BE2C (cell line): ENCODE results near the gene EDIL3.
"Not testable (repeated sequence)": the region's sequence is repeated elsewhere in the genome, so short reads cannot be mapped to it uniquely, and the experiment has no call there.

ENCODE experiments used
- DNase-seq: peaks from one replicate; pipeline ENCODE4 v3.0.0-alpha.2; 2020
- H3K27me3 ChIP-seq: fragments of 250-450 bp; sonication (Bioruptor Pico); 2 replicates; pipeline ENCODE4 v1.5.1; 2020; ENCODE audit warnings: mild to moderate bottlenecking
- H3K36me3 ChIP-seq: fragments of 250-450 bp; sonication (Bioruptor Pico); 2 replicates; pipeline ENCODE4 v1.5.1; 2020; ENCODE audit warnings: mild to moderate bottlenecking
- H3K4me1 ChIP-seq: fragments of 250-450 bp; sonication (Bioruptor Pico); 2 replicates; pipeline ENCODE4 v1.5.1; 2020
- H3K4me3 ChIP-seq: 2 replicates; pipeline ENCODE4 v1.5.1; 2011; ENCODE audit warnings: low read depth, low read length
- H3K9me3 ChIP-seq: fragments of 250-450 bp; sonication (Bioruptor Pico); 2 replicates; pipeline ENCODE4 v1.5.1; 2020
- TF ChIP-seq, protein P1 (sequence below): IDR thresholded peaks from 2 replicates; pipeline ENCODE4 v1.5.1; 2012; ENCODE audit warnings: mild to moderate bottlenecking, low read depth, low read length

The EDIL3 gene

DNA sequence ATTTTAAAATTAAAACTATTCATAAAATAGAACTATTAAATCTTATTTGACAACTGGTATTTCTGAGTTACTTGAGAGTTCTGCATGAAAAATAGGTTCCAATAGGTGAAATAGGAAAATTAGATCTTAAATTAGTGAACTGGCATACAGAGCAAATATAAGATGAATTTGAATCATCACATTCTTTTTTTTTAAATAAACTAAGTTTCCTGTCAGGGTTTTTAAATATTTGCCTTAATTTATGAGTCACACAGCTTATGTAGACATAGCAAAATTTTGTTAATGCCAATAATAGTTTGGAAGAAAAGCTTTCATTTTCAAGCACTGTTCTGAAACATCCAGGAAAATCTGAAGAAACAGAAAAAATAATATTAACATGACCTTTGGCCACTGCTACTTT is 352.4 kb downstream of the EDIL3 start:
- Histone ChIP-seq H3K27me3 (no peaks in the 10 kb centered on the region), H3K36me3 (no peaks in the 10 kb centered on the region), H3K9me3 (no peaks in the 10 kb centered on the region), H3K4me3 (no peak overlapping the region), H3K4me1 (no peaks in the 10 kb centered on the region)
- DNase-seq, result no peak
- TF ChIP-seq, protein P1, sequence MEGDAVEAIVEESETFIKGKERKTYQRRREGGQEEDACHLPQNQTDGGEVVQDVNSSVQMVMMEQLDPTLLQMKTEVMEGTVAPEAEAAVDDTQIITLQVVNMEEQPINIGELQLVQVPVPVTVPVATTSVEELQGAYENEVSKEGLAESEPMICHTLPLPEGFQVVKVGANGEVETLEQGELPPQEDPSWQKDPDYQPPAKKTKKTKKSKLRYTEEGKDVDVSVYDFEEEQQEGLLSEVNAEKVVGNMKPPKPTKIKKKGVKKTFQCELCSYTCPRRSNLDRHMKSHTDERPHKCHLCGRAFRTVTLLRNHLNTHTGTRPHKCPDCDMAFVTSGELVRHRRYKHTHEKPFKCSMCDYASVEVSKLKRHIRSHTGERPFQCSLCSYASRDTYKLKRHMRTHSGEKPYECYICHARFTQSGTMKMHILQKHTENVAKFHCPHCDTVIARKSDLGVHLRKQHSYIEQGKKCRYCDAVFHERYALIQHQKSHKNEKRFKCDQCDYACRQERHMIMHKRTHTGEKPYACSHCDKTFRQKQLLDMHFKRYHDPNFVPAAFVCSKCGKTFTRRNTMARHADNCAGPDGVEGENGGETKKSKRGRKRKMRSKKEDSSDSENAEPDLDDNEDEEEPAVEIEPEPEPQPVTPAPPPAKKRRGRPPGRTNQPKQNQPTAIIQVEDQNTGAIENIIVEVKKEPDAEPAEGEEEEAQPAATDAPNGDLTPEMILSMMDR, result no peak

DNA sequence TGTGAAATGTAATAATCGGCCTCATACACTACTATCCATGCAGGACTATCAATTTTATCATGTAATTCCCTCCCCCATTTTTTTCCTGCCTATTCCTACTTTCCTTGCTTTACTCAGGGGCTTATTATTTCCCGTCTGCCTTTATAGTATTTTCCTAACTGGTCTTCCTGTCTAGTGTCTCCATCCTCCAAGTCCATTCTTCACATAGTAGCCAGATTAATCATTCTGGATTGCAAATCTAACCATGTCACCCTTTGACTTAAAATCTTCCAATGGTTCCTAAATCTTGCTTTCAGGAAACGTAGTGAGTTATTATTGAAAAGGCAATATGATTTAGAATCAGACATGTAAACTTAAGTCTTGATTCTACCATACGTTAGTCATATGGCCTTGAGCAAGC is 356.6 kb downstream of the EDIL3 start:
- no peaks in the 10 kb centered on the region for H3K9me3 ChIP-seq
- H3K4me1 ChIP-seq, result peaks cover 18% of the 10 kb centered on the region
- H3K27me3 ChIP-seq, result no peaks in the 10 kb centered on the region
- H3K4me3 ChIP-seq, result no peak overlapping the region
- DNase-seq, result no peak
- TF ChIP-seq, protein P1, result no peak
- no peaks in the 10 kb centered on the region for H3K36me3 ChIP-seq

DNA sequence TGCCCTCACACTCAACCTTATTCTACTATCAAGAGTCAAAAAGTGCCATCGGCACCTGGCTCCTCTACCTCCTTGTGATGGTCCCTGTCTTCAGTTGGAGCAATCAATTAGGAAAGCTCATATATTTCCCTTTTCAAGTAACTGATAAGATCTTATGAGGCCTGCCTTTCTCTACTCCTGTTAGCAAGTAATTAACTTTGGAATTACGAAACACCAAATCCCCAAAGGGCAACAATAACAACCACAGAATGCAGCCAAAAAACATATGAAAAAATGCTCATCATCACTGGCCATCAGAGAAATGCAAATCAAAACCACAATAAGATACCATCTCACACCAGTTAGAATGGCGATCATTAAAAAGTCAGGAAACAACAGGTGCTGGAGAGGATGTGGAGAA is 366.2 kb downstream of the EDIL3 start:
- H3K4me3 ChIP-seq, H3K27me3 ChIP-seq, H3K36me3 ChIP-seq, DNase-seq, H3K9me3 ChIP-seq: not testable (repeated sequence)
- H3K4me1 ChIP-seq, result peaks cover 11% of the 10 kb centered on the region

DNA sequence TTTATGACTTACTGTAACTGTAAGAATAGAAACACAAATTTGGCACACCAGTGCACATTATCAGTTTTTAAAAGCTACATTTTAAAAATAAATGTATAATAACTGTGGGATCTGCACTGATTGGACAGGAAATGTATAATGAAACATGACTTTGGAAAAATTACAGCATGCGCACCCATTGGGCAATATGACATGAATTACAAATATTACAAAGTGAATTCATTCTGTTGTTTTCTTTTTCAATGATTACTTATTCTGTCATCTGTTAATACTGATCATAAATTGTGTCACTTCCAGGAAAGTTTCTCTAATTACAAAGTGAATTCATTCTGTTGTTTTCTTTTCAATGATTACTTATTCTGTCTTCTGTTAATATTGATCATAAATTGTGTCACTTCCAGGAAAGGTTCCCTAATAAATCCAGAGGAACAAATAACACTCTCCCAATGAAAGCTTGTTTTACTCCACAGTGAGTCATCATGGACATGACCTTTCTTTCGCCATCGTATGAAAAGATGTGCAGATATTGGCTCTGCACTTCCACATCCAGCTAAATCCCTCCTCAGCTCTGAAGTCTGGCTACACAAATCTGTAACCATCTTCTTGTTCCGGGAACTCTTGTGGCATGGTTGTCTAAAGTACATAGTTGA is 367.0 kb downstream of the EDIL3 start:
- H3K4me3 ChIP-seq, result no peak overlapping the region
- no peak for DNase-seq

DNA sequence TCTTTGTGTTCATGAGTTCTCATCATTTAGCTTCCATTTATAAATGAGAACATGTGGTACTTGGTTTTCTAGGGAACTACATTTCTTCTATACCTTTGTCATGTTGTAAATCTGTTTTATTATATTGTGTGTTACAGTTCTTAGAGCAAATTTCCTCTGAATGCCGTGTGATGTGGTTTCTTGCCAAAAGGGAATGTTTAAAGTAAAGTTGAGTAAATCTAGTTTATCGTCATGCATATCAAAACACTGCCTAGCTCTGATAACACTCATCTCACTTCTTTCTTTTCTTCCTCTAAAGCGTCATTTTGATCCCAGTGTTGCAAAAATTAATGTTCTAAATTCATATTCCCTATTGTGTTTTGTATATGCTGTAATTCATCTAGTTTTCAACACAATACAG is 368.6 kb downstream of the EDIL3 start:
- Histone ChIP-seq H3K4me1 (no peaks in the 10 kb centered on the region; the same call in 1 of the 2 replicates), H3K27me3 (no peaks in the 10 kb centered on the region), H3K36me3 (no peaks in the 10 kb centered on the region), H3K9me3 (no peaks in the 10 kb centered on the region), H3K4me3 (no peak overlapping the region)
- TF ChIP-seq, protein P1, result no peak
- no peak for DNase-seq

More for the DNA sequence above, 367.0 kb downstream of the EDIL3 start:
- TF ChIP-seq, protein P1, result no peak
- no peaks in the 10 kb centered on the region for H3K9me3 ChIP-seq
- H3K4me1 ChIP-seq, result peaks cover 2% of the 10 kb centered on the region
- no peaks in the 10 kb centered on the region for H3K27me3 ChIP-seq
- no peaks in the 10 kb centered on the region for H3K36me3 ChIP-seq

DNA sequence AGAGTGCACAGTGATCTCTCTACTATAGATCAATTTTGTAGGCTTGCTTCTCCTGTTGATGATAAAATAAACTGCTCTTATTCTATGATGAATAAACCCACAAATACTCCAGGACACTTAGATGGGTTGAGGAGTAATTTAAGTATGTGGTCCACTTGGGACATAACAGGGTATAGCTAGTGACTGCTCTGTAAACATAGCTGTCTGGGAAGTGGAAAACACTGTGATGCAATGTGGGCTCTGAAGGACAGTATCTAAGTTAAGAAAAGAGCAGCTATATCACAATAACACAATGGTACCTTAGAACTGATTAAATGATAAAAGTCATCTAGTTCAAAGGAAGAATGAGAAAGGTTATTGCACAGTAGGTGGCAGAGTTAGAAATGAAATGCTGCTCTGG is 369.7 kb downstream of the EDIL3 start:
- Histone ChIP-seq H3K4me1 (peaks cover 5% of the 10 kb centered on the region; the same call in 1 of the 2 replicates), H3K9me3 (no peaks in the 10 kb centered on the region), H3K36me3 (no peaks in the 10 kb centered on the region), H3K27me3 (no peaks in the 10 kb centered on the region), H3K4me3 (no peak overlapping the region)
- DNase-seq, result no peak
- TF ChIP-seq, protein P1, result no peak
